Left forelimb (tissue), 1 donor: Measurements from ENCODE around the gene ACOX3.

Experiments
- DNase-seq: peaks from one replicate; pipeline ENCODE4 v3.0.0-alpha.2; 2018; ENCODE audit warnings: low spot score

Gene ACOX3

DNA sequence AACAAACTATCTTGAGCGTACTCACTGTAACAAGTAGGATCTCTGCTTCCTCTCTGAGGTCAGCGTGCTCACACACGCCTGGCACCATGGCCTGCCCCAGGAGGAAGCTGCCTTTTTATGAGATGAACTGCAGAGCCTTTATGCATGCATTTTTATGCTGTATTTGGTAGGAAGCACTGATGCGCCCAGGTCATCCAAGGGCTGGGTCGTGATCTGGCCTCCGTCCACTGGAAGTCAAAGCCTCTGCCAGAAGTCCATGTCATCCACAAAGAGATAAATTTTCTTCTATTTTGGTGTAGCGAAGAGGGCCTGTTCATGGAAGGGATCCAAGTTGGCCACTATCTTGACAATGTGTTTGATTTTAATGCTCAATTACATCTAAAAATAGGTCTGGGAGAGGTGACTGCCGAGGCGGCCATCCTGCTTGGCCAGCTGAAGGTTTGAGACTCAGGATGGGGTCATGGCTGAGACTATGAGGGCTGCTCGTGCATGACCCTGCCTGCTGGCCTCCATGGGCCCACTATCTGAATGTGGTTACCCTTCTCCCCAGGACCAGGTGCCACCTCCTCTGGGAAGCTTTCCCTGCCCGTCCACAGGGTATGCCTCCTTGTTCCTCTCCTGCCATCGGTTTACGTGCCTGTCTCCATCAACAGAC is 120.7 kb downstream of the ACOX3 start:
- peak; percentile 65 for DNase-seq

DNA sequence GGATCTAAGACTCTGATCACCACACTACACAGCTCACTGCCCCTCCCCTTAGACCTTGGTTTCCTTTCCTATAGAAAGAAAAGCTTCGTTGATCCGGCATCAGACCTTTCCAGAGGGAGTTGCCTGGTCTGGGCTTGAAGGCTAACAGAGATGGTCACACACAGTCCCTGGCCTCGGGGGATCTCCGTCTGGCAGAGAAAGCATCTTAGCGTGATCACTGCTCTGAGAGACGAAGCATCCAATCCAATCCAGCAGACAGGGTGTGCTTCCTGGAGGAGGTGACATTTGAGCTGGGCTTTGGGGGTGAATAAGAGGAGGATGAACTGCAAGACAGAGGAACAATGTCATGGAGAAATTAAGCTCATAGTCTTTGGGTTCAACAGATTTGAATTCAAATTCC is 121.5 kb downstream of the ACOX3 start:
- DNase-seq, result peak; percentile 54

DNA sequence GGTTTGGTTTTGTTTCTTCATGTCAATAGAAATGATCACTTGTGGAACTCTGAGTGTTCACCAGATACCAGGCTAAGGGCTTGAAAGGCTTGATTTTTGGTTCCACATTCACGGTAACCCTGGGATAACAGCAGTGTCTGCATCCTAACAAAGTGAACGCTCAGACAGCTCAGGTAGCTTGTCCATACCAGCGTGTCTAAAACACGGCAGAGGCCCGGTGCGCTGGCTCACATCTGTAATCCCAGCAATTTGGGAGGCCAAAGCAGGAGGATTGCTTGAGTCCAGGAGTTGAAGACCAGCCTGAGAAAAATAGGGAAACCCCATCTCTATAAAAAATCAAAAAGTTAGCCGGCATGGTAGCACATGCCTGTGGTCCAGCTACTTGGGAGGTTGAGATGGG is 122.0 kb downstream of the ACOX3 start:
- no peak for DNase-seq

DNA sequence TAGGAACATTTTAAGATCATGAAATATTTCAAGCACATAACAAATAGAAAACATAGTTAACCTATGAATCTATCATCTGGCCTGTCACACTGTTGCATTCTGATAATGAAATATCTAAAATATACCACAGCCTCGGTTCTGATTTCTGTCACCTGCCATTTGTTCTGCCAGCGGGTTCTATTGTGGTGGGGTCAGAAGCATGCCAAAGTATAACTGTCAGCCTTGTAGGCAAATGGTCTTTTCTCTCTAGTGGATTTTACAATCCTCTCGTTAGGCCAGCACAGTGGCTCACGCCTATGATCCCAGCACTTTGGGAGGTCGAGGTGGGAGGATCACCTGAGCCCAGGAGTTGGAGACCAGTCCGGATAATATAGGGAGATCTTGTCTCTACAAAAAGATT is 123.0 kb downstream of the ACOX3 start:
- DNase-seq, result no peak

DNA sequence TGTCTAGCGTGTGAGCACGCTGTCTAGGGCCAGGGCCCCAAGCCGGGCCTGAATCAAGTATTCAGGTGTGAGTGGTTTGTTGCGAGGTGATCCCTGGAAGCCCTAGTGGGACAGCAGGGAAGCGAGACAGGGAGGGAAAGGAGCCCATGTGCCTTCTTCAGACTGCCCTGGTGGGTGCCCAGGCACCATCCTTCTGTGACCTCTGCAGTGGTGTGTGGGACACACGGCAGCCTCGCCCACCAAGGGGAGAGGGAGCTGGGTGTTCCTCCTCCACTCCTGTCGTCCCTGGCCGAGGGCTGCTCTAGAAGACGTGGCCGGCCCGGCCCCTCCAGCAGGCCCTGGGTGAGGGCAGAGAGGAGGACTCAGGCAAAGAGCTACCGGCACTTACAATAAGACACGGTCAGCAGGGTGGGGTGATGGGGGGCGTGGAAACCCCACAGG is 123.6 kb downstream of the ACOX3 start:
- DNase-seq, result peak; percentile 56
